Natural killer cell (primary cell): ENCODE measurements around the gene CD34. TPM values are rescaled to one million over a fixed set of nuclear protein-coding genes. Genes with fewer than 3 reads are reported as not detected.

Experiments used
- ATAC-seq, 3 donors: fragments of 150-1000 bp in 2 of 3; fragments of 200-7000 bp in 1 of 3; cut with Tn5 transposase; 1 replicate in 1 of 3; 2 replicates in 2 of 3; pipeline ENCODE4 v1.10.0; 2021; ENCODE audit warnings: mild to moderate bottlenecking in 2 of 3, moderate library complexity in 2 of 3
- DNase-seq, 2 donors: peaks; one replicate each; pipeline versions ENCODE4 v3.0.0 to v3.0.0-alpha.2; 2013 to 2021; ENCODE audit warnings: mixed read lengths in 1 of 2
- H3K27ac ChIP-seq: one replicate; pipeline ENCODE4 v1.5.1; 2013; ENCODE audit warnings: mild to moderate bottlenecking, low read length
- H3K27me3 ChIP-seq: one replicate; pipeline ENCODE4 v1.6.1; 2013; ENCODE audit warnings: low read length; ENCODE audit not compliant: control insufficient read depth, insufficient read depth
- H3K36me3 ChIP-seq: one replicate; pipeline ENCODE4 v1.6.1; 2013; ENCODE audit warnings: low read length; ENCODE audit not compliant: control insufficient read depth, insufficient read depth
- H3K4me1 ChIP-seq: one replicate; pipeline ENCODE4 v1.6.1; 2013; ENCODE audit warnings: low read length; ENCODE audit not compliant: control insufficient read depth, insufficient read depth
- H3K4me3 ChIP-seq: one replicate; pipeline ENCODE4 v1.5.1; 2013; ENCODE audit warnings: low read length
- H3K9me3 ChIP-seq: one replicate; pipeline ENCODE4 v1.6.1; 2013; ENCODE audit warnings: low read length; ENCODE audit not compliant: control insufficient read depth, insufficient read depth
- H3K27ac Mint-ChIP-seq, 2 donors: one replicate each; pipeline ENCODE4 v1.8.0; 2022; ENCODE audit warnings: mild to moderate bottlenecking in 2 of 2, mixed read lengths in 2 of 2, moderate library complexity in 1 of 2
- H3K27me3 Mint-ChIP-seq, 2 donors: one replicate each; pipeline ENCODE4 v1.8.0; 2022; ENCODE audit warnings: low read depth in 2 of 2, mixed read lengths in 2 of 2
- H3K36me3 Mint-ChIP-seq: one replicate; pipeline ENCODE4 v1.8.0; 2022; ENCODE audit warnings: mixed read lengths
- H3K4me1 Mint-ChIP-seq, 2 donors: one replicate each; pipeline ENCODE4 v1.8.0; 2022; ENCODE audit warnings: mixed read lengths in 2 of 2
- H3K4me3 Mint-ChIP-seq: one replicate; pipeline ENCODE4 v1.8.0; 2022; ENCODE audit warnings: mild to moderate bottlenecking, moderate library complexity, mixed read lengths
- H3K9me3 Mint-ChIP-seq, 2 donors: one replicate each; pipeline ENCODE4 v1.8.0; 2022; ENCODE audit warnings: mixed read lengths in 2 of 2
- WGBS: methylation state at CpG from one replicate; pipeline ENCODE4 v1.1.7; 2013; ENCODE audit warnings: missing lambda C conversion rate; ENCODE audit not compliant: insufficient coverage; 5-methylcytosine and 5-hydroxymethylcytosine counted together
- intact Hi-C: fragments of 100-400 bp; cut with micrococcal nuclease; formaldehyde crosslinking; loops from one replicate; pipeline ENCODE4 v1.14.2; 2022
- total RNA-seq, 4 donors: library from RNA; stranded (reverse); fragments of 120-200 nt in 1 of 4; gene quantifications; one replicate each; pipeline versions ENCODE4 v1.2.3 to v1.2.4, GENCODE V29; 2013 to 2022
- TF ChIP-seq, protein P1 (sequence below): fragments of 200-600 bp; IDR thresholded peaks from one replicate; pipeline ENCODE4 v1.8.0; 2022; ENCODE audit warnings: antibody characterized with exemption

CD34 gene
- total RNA-seq, 3 donors from 2014 or later (not counting 1 experiment from before 2014, with no cell fraction given): 0.14 to 0.30 TPM; not detected in 1

DNA sequence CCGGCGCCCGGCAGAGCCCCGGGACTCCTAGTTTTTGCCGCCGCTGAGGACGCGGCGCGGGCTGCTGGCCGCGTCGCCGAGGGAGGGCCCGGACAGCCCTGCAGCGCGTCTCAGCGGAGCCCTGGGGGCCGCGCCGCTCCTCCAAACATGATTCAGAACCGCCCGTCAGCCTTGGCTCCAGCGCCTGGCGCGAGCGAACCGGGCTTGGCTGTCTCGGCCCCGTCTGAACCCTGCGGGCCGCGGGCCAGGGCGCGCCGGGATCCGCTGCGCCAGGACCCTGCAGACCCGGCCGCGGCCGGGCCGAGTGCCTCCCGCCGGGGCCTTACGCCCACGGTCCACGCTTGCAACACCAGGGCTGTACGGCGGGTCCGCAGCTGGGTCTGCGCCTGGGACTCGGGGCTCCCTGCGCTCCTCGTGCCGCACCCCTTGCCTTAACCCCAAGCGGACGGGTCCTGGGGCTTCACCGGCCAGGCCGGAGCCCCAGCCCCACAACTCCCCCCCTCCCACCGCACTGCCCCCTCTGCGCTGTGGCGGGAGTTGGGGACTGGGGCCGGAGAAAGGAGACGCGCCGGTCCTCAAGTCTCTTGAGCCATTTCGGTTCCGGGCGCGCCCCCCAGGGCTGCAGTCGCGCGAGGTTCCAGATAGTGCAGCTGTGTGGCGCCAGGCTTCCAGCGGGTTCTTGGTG lies 48.4 kb upstream of the CD34 start:
- Mint-ChIP-seq H3K27me3 (peaks cover 52 to 69% of the 10 kb centered on the region in 2 donors), H3K36me3 (no peaks in the 10 kb centered on the region), H3K9me3 (no peaks in the 10 kb centered on the region), H3K4me3 (no peak overlapping the region), H3K4me1 (peaks cover 12 to 17% of the 10 kb centered on the region in 2 donors), H3K27ac (no peak overlapping the region)
- intact Hi-C loops: no loop called here
- WGBS: 3% methylated on average over 76 of the region's 76 CpGs
- Histone ChIP-seq H3K9me3 (no peaks in the 10 kb centered on the region), H3K27ac (no peak overlapping the region), H3K4me3 (no peak overlapping the region), H3K27me3 (peaks cover 21% of the 10 kb centered on the region), H3K4me1 (peaks cover 21% of the 10 kb centered on the region), H3K36me3 (no peaks in the 10 kb centered on the region)
- ATAC-seq: peak in 1 of 3 donors; percentile 12
- TF ChIP-seq, protein P1, sequence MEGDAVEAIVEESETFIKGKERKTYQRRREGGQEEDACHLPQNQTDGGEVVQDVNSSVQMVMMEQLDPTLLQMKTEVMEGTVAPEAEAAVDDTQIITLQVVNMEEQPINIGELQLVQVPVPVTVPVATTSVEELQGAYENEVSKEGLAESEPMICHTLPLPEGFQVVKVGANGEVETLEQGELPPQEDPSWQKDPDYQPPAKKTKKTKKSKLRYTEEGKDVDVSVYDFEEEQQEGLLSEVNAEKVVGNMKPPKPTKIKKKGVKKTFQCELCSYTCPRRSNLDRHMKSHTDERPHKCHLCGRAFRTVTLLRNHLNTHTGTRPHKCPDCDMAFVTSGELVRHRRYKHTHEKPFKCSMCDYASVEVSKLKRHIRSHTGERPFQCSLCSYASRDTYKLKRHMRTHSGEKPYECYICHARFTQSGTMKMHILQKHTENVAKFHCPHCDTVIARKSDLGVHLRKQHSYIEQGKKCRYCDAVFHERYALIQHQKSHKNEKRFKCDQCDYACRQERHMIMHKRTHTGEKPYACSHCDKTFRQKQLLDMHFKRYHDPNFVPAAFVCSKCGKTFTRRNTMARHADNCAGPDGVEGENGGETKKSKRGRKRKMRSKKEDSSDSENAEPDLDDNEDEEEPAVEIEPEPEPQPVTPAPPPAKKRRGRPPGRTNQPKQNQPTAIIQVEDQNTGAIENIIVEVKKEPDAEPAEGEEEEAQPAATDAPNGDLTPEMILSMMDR: no peak
- DNase-seq: peak in 1 of 2 donors; percentile 19

DNA sequence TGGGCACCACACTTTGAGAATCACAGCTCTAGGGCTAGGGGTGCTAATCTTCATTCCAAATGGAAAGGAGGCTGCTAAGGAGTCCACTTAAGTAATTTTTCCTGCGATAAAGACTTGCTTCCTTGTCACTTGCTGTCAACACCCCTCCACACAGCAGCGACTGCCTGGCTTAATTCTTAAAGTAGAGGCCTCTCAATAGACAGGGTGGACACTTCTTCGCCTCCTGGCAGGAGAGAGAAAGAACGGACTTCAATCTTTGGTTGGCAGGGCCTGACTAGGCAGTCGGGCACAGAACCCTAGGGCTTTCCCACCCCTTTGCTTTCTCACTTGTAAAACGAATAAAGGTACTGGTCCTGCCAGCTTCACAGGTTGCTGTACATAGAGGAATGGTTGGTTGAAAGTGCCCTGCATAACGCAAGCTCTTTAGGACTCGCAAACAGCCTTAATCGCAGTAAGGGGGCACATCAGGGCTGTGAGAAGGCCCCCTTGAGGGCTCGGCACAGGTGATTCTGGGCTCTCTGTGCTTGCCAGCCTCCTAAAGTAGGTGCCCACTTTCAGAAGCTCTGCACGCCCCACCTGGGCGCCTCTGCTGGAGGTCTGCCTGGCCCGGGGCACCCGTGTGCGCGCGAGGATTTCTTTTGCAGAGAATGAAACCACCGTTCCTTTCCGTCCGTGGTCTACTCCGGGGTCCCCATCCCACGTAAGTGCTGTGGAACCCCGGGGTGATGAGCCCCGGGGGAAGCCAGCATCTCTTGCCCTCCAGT lies 47.6 kb upstream of the CD34 start:
- intact Hi-C loops: no loop called here
- Histone ChIP-seq H3K9me3 (no peaks in the 10 kb centered on the region), H3K27ac (no peak overlapping the region), H3K36me3 (no peaks in the 10 kb centered on the region), H3K4me3 (no peak overlapping the region), H3K27me3 (peaks cover 21% of the 10 kb centered on the region), H3K4me1 (peaks cover 16% of the 10 kb centered on the region)
- Mint-ChIP-seq H3K27ac (no peak overlapping the region), H3K4me1 (peaks cover 12 to 13% of the 10 kb centered on the region in 2 donors), H3K4me3 (no peak overlapping the region), H3K27me3 (peaks cover 52 to 69% of the 10 kb centered on the region in 2 donors), H3K9me3 (no peaks in the 10 kb centered on the region), H3K36me3 (no peaks in the 10 kb centered on the region)
- TF ChIP-seq, protein P1: no peak
- WGBS: 17% methylated on average over 24 of the region's 24 CpGs
- ATAC-seq: no peak
- peak in 1 of 2 donors; percentile 16 for DNase-seq

DNA sequence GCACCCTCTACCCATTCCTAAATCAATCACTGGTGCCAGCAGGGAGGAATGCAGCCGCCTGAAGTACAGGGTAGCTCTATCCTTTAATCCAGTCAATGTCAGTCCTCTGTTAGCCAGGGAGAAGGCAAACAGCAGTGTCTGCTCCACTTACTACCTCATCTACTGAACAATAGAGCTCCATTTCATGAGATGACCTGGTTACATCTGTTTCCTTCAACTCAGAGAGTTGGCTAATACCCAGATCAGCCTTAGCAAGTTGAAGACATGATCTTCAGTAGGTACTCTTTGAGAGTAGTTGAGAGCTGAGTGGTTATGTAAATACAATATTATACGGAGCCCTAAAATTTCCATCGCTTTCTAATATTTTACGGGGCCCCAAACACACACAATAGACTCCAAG lies 46.1 kb upstream of the CD34 start:
- ATAC-seq: no peak
- Mint-ChIP-seq H3K4me1 (no peaks in the 10 kb centered on the region), H3K27me3 (peaks cover 56 to 64% of the 10 kb centered on the region in 2 donors), H3K4me3 (no peak overlapping the region), H3K36me3 (no peaks in the 10 kb centered on the region), H3K27ac (no peak overlapping the region), H3K9me3 (no peaks in the 10 kb centered on the region)
- no peaks in the 10 kb centered on the region for H3K36me3 ChIP-seq
- no peak overlapping the region for H3K4me3 ChIP-seq
- no peaks in the 10 kb centered on the region for H3K9me3 ChIP-seq
- no peak overlapping the region for H3K27ac ChIP-seq
- WGBS: 90% methylated on average over 4 of the region's 4 CpGs
- H3K4me1 ChIP-seq: peaks cover 8% of the 10 kb centered on the region
- TF ChIP-seq, protein P1: no peak
- no peak for DNase-seq
- intact Hi-C loops: no loop called here
- peaks cover 21% of the 10 kb centered on the region for H3K27me3 ChIP-seq
